Activated CD4-positive, CD25-positive, alpha-beta regulatory T cell treated with anti-CD3 and anti-CD28 coated beads, Interleukin-2, amount 50 U/mL, for 24 hours (primary cell): Measurements from ENCODE around the gene RHEX.
"Not testable (repeated sequence)": the region's sequence is repeated elsewhere in the genome, so short reads cannot be mapped to it uniquely, and the experiment has no call there.

ENCODE experiments used
- ATAC-seq, 2 donors: fragments of 150-1000 bp; cut with Tn5 transposase; one replicate each; pipeline ENCODE4 v1.10.0; 2021; ENCODE audit warnings: mild to moderate bottlenecking in 1 of 2, moderate library complexity in 1 of 2

The RHEX gene

GRCh38 chr1:206060844-206061243, 7.9 kb downstream of the RHEX start:
- ATAC-seq = no peak

- no peak for ATAC-seq
Observed at GRCh38 chr1:206062464-206062863, 9.5 kb downstream of the RHEX start.

GRCh38 chr1:206064001-206064400, 11.0 kb downstream of the RHEX start:
- ATAC-seq = not testable (repeated sequence)

GRCh38 chr1:206064501-206064900, 11.5 kb downstream of the RHEX start:
- ATAC-seq = not testable (repeated sequence)

- ATAC-seq = no peak
Observed at GRCh38 chr1:206065547-206066145, 12.7 kb downstream of the RHEX start.

- peak; percentile 71 to 86 for ATAC-seq
Observed at GRCh38 chr1:206066479-206067171, 13.7 kb downstream of the RHEX start.

GRCh38 chr1:206067486-206068227, 14.7 kb downstream of the RHEX start:
- ATAC-seq = peak; percentile 15 to 39

GRCh38 chr1:206068314-206068713, 15.3 kb downstream of the RHEX start:
- peak in 1 of 2 donors; percentile 37 for ATAC-seq

GRCh38 chr1:206070627-206071304, 17.8 kb downstream of the RHEX start:
- ATAC-seq = no peak

- ATAC-seq = no peak
Observed at GRCh38 chr1:206074839-206075238, 21.9 kb downstream of the RHEX start.

- ATAC-seq = no peak
Observed at GRCh38 chr1:206075786-206076755, 23.1 kb downstream of the RHEX start.

- no peak for ATAC-seq
Observed at GRCh38 chr1:206079135-206079534, 26.2 kb downstream of the RHEX start.

- ATAC-seq = no peak
Observed at GRCh38 chr1:206080026-206080820, 27.2 kb downstream of the RHEX start.

- no peak for ATAC-seq
Observed at GRCh38 chr1:206081856-206082255, 28.9 kb downstream of the RHEX start.

GRCh38 chr1:206082831-206083695, 30.1 kb downstream of the RHEX start:
- ATAC-seq = no peak

- ATAC-seq = no peak
Observed at GRCh38 chr1:206083750-206084149, 30.8 kb downstream of the RHEX start.

- no peak for ATAC-seq
Observed at GRCh38 chr1:206087091-206087490, 34.1 kb downstream of the RHEX start.

GRCh38 chr1:206089341-206089740, 36.4 kb downstream of the RHEX start:
- no peak for ATAC-seq

GRCh38 chr1:206094024-206094423, 41.1 kb downstream of the RHEX start:
- ATAC-seq = no peak

- no peak for ATAC-seq
Observed at GRCh38 chr1:206097381-206097780, 44.4 kb downstream of the RHEX start.
